ENCODE data around the gene ST6GALNAC4. TPM values are rescaled to one million over a fixed set of nuclear protein-coding genes. Genes with fewer than 3 reads are reported as not detected.
A peak's percentile ranks its signal among the peaks of the same experiment; 100 is the strongest.

ST6GALNAC4 gene
- total RNA-seq, 2 experiments from 2014 or later = 37.0 to 39.7 TPM

DNA sequence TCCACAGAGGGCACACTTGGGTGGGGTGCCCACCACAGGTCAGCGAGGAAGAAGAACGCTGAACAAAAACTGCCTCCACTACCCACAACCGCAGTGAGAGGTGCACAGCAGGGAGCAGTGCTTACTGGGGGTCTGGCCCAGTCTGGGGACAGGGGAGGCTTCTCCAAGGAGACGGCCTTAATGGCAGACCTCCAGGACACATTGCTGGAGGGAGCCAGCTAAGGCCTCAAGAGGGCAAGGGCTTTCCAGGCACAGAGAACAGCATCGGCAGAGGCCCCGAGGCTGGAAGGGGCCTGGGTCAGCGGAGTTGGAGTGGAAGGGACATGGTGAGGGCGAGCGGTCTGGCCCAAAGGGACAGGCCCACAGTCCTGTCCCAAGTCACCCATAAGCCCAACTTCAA lies 29.1 kb upstream of the ST6GALNAC4 start:
- no peaks in the 10 kb centered on the region for H3K9me3 Mint-ChIP-seq (ENCODE audit: insufficient read depth)
- peaks cover 63% of the 10 kb centered on the region for H3K4me1 Mint-ChIP-seq (ENCODE audit: low read depth)
- no peaks in the 10 kb centered on the region for H3K27me3 Mint-ChIP-seq (ENCODE audit: low read depth)
- H3K4me3 Mint-ChIP-seq = no peak overlapping the region
- ChIA-PET POLR2A (interaction anchor here (1.0 kb wide), 1 partner anchor 89 kb away, joined by 4 read pairs; no protein-coding TSS in a partner anchor), CTCF (interaction anchor here (1.1 to 7.8 kb wide), 2 partner anchors 91 to 172 kb away, joined by 3 to 140 read pairs; no protein-coding TSS in a partner anchor)
- H3K27ac Mint-ChIP-seq = no peak overlapping the region
- DNase-seq (no peak), ATAC-seq (no peak)
- H3K36me3 Mint-ChIP-seq (ENCODE audit: low read depth) = peaks cover 79% of the 10 kb centered on the region

- Mint-ChIP-seq H3K4me1 (ENCODE audit: low read depth) (peaks cover 57% of the 10 kb centered on the region), H3K4me3 (no peak overlapping the region), H3K27ac (no peak overlapping the region), H3K9me3 (ENCODE audit: insufficient read depth) (no peaks in the 10 kb centered on the region), H3K36me3 (ENCODE audit: low read depth) (peaks cover 80% of the 10 kb centered on the region), H3K27me3 (ENCODE audit: low read depth) (no peaks in the 10 kb centered on the region)
- POLR2A ChIA-PET = interaction anchor here (1.0 kb wide), 2 partner anchors 89 to 123 kb away, joined by 3 to 4 read pairs; no protein-coding TSS in a partner anchor
- CTCF ChIA-PET = interaction anchor here (1.1 to 7.8 kb wide), 4 partner anchors 11 to 172 kb away, joined by 3 to 144 read pairs (median 96); no protein-coding TSS in a partner anchor
- no peak for ATAC-seq
- DNase-seq = no peak
Measured at GRCh38 chr9:127945338-127945737, 28.5 kb upstream of the ST6GALNAC4 start.

- peaks cover 79% of the 10 kb centered on the region for H3K36me3 Mint-ChIP-seq (ENCODE audit: low read depth)
- no peak for ATAC-seq
- peaks cover 51% of the 10 kb centered on the region for H3K4me1 Mint-ChIP-seq (ENCODE audit: low read depth)
- ChIA-PET CTCF (interaction anchor here (0.7 to 7.8 kb wide), 14 partner anchors 12 to 173 kb away, joined by 3 to 144 read pairs (median 8); no protein-coding TSS in a partner anchor), POLR2A (interaction anchor here (1.0 kb wide), 2 partner anchors 90 to 124 kb away, joined by 3 to 4 read pairs; no protein-coding TSS in a partner anchor)
- H3K27ac Mint-ChIP-seq = peak overlapping the region; percentile 39
- no peak for DNase-seq
- no peak overlapping the region for H3K4me3 Mint-ChIP-seq
- no peaks in the 10 kb centered on the region for H3K27me3 Mint-ChIP-seq (ENCODE audit: low read depth)
- H3K9me3 Mint-ChIP-seq (ENCODE audit: insufficient read depth) = no peaks in the 10 kb centered on the region
Measured at GRCh38 chr9:127944586-127945218, 27.9 kb upstream of the ST6GALNAC4 start.

GRCh38 chr9:127943731-127944144 lies 26.9 kb upstream of the ST6GALNAC4 start:
- Mint-ChIP-seq H3K27me3 (ENCODE audit: low read depth) (no peaks in the 10 kb centered on the region), H3K4me3 (peak overlapping the region; percentile 22), H3K36me3 (ENCODE audit: low read depth) (peaks cover 77% of the 10 kb centered on the region), H3K4me1 (ENCODE audit: low read depth) (peaks cover 44% of the 10 kb centered on the region), H3K27ac (peak overlapping the region; percentile 66), H3K9me3 (ENCODE audit: insufficient read depth) (no peaks in the 10 kb centered on the region)
- ChIA-PET POLR2A (interaction anchor here (0.6 to 1.6 kb wide), 3 partner anchors 27 to 91 kb away, joined by 3 to 4 read pairs (median 4); no protein-coding TSS in a partner anchor), CTCF (interaction anchor here (0.7 to 7.8 kb wide), 30 partner anchors 13 to 215 kb away, joined by 3 to 144 read pairs (median 6); partner anchors contain the start of genes NAIF1 and SLC25A25)
- DNase-seq (peak; percentile 84), ATAC-seq (peak; percentile 88)

DNA sequence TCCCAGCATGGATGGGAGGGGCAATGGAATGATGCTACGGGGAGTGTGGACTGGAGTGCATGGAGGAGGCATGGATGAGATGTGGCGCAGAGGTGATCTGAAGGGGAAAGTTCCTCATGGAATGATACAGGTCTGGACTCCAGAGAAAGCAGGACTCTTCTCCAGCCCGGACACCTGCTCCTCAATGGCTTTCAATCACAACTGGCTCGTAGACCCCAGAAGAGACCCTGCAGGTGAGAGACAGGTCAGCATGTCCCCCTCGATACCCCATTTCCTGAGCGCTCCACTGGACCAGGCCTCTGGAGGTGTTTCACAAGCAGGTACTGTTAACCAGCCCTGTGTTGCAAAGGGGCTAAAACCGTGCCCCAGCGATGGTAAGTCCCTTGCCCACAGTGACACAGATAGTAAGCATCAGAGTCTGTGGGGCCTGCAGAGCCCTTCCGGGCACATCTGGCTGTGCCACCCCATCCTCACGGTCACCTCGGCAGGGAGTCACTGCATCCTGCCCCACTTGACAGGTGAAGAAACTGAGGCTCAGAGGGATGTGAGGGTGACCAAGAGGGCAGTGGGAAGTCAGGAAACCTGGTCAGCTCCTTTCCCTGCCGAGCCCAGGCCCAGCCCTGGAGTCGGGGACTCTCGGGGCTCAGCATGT lies 26.3 kb upstream of the ST6GALNAC4 start:
- ChIA-PET POLR2A (interaction anchor here (0.6 to 1.6 kb wide), 3 partner anchors 28 to 91 kb away, joined by 3 to 4 read pairs (median 4); no protein-coding TSS in a partner anchor), CTCF (interaction anchor here (0.6 to 7.8 kb wide), 39 partner anchors 9 to 216 kb away, joined by 3 to 144 read pairs (median 5); partner anchors contain the start of genes NAIF1, PIP5KL1 and SLC25A25)
- peak overlapping the region; percentile 7 for H3K27ac Mint-ChIP-seq
- H3K27me3 Mint-ChIP-seq (ENCODE audit: low read depth) = no peaks in the 10 kb centered on the region
- H3K36me3 Mint-ChIP-seq (ENCODE audit: low read depth) = peaks cover 71% of the 10 kb centered on the region
- ATAC-seq = no peak
- H3K4me1 Mint-ChIP-seq (ENCODE audit: low read depth) = peaks cover 45% of the 10 kb centered on the region
- H3K9me3 Mint-ChIP-seq (ENCODE audit: insufficient read depth) = no peaks in the 10 kb centered on the region
- H3K4me3 Mint-ChIP-seq = no peak overlapping the region
- DNase-seq = no peak

DNA sequence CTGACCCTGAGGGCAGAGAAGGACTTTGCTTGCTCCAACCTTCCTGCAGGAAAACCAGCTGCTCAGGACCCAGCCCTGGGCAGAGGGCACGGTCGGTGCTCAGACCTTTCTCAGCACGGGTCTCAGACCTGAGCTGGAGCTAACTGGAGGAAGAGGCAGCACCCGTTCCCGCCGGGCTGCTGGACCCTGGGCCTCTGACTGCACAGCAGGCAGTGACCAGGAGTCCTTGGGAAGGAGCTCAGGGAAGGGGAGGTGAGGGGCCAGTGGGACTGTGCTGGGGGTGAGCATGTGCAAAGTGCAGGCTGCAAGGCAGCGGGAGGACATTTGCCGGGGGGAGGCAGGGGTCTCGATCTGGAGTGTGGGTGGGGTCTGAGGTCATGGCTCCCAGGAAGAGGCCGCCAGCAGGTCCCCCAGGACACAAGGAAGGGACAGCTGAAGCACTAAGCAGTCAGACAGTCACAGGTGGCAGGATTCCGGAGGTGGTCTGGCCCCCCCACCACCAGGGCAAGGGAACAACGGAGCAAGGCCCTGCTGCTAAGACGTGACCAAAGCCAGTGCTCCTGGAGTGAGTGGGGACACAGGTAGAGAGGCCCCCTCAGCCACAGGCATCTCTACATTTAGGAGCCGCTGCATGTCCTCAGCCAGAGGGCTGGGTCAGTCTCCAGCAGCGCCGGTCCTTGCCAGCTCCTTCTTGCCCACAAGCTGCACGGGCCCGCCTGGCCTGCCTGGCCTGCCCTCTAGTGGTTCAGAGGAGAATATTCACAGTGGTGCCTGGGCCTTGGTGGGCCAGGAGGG lies 25.6 kb upstream of the ST6GALNAC4 start:
- Mint-ChIP-seq H3K9me3 (ENCODE audit: insufficient read depth) (no peaks in the 10 kb centered on the region), H3K4me1 (ENCODE audit: low read depth) (peaks cover 44% of the 10 kb centered on the region), H3K27ac (peak overlapping the region; percentile 30), H3K4me3 (no peak overlapping the region), H3K36me3 (ENCODE audit: low read depth) (peaks cover 68% of the 10 kb centered on the region), H3K27me3 (ENCODE audit: low read depth) (no peaks in the 10 kb centered on the region)
- DNase-seq (peak; percentile 62), ATAC-seq (peak; percentile 54)
- POLR2A ChIA-PET = interaction anchor here (0.6 to 1.6 kb wide), 2 partner anchors 29 to 85 kb away, joined by 3 read pairs; no protein-coding TSS in a partner anchor
- CTCF ChIA-PET = interaction anchor here (0.6 to 7.8 kb wide), 23 partner anchors 9 to 186 kb away, joined by 3 to 144 read pairs (median 5); partner anchors contain the start of gene PIP5KL1

GRCh38 chr9:127941961-127942215 lies 25.0 kb upstream of the ST6GALNAC4 start:
- DNase-seq = no peak
- no peak overlapping the region for H3K27ac Mint-ChIP-seq
- no peak overlapping the region for H3K4me3 Mint-ChIP-seq
- H3K9me3 Mint-ChIP-seq (ENCODE audit: insufficient read depth) = no peaks in the 10 kb centered on the region
- peaks cover 69% of the 10 kb centered on the region for H3K36me3 Mint-ChIP-seq (ENCODE audit: low read depth)
- peaks cover 46% of the 10 kb centered on the region for H3K4me1 Mint-ChIP-seq (ENCODE audit: low read depth)
- CTCF ChIA-PET = interaction anchor here (0.8 to 7.8 kb wide), 14 partner anchors 8 to 151 kb away, joined by 3 to 144 read pairs (median 5); partner anchors contain the start of gene PIP5KL1
- POLR2A ChIA-PET = interaction anchor here (0.6 kb wide), 1 partner anchor 85 kb away, joined by 3 read pairs; no protein-coding TSS in a partner anchor
- ATAC-seq = no peak
- H3K27me3 Mint-ChIP-seq (ENCODE audit: low read depth) = no peaks in the 10 kb centered on the region

DNA sequence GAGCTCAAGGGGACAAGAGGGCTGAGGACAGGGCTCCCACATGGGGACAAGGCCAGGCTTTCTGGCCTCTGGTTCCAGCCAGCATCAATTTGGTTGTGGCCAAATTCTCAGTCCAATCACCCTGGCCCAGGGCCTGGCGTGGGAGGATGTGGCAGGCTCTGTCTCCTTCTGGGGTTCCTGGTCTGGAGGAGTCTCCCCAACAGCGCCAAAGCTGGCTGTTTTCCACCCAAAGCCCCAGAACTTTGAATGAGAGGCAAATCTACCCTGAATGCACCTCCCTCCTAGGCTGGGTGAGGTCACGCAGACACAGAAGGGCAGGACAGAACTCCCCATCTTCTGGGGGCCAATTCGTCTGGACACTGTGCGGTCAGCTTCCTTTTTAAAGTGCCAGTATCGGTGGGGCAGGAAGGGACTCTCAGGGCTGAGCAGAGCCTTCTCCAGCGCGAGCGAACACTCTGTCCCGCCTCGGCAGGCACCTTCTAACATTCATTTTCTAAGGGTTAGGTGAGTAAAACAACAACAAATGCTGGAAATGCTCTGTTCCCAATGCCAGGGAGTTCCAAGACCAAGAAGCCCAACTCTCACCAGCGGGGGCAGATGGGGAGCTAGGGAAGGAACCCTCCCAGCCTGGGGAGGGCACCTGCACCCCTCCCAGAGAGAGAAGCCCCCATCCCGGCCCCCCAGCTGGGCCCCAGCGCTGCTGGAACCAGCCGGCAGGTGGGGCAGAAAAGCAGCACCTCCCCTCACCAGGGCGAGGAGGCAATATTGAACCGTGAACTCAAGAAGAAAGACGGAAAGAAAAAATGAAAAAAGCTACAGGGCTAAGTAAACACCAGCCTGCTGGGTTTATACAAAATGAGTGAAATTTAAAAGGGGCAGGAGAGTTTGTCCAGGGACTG lies 24.5 kb upstream of the ST6GALNAC4 start:
- peaks cover 52% of the 10 kb centered on the region for H3K4me1 Mint-ChIP-seq (ENCODE audit: low read depth)
- H3K36me3 Mint-ChIP-seq (ENCODE audit: low read depth) = peaks cover 68% of the 10 kb centered on the region
- no peak for DNase-seq
- peak overlapping the region; percentile 11 for H3K27ac Mint-ChIP-seq
- CTCF ChIA-PET = interaction anchor here (0.9 to 7.8 kb wide), 11 partner anchors 11 to 177 kb away, joined by 3 to 144 read pairs (median 5); partner anchors contain the start of gene PIP5KL1
- H3K27me3 Mint-ChIP-seq (ENCODE audit: low read depth) = no peaks in the 10 kb centered on the region
- ATAC-seq = no peak
- POLR2A ChIA-PET = interaction anchor here (0.6 to 1.2 kb wide), 3 partner anchors 29 to 141 kb away, joined by 3 to 6 read pairs (median 3); no protein-coding TSS in a partner anchor
- no peak overlapping the region for H3K4me3 Mint-ChIP-seq
- no peaks in the 10 kb centered on the region for H3K9me3 Mint-ChIP-seq (ENCODE audit: insufficient read depth)

DNA sequence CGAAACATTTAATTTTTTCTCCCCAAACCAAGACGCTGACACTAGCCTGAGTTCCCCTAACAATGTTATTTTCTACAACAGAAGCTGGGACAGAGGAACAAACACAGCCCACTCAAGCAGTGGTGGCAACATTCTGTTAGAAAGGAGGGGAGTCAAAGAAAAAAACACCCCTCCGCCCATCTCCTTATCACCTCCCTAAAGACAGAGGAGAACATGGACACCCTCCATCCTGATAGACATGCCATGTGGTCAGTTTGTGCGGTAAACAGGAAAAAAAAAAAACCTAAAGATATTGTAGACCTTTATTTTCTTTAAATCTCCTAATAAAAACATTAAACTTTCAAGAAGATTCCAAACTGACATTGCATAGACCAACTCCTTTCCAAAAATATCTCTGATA lies 23.8 kb upstream of the ST6GALNAC4 start:
- H3K36me3 Mint-ChIP-seq (ENCODE audit: low read depth) = peaks cover 70% of the 10 kb centered on the region
- CTCF ChIA-PET = interaction anchor here (0.9 to 7.8 kb wide), 4 partner anchors 16 to 177 kb away, joined by 3 to 144 read pairs (median 96); no protein-coding TSS in a partner anchor
- POLR2A ChIA-PET = interaction anchor here (0.6 to 1.2 kb wide), 2 partner anchors 30 to 141 kb away, joined by 3 to 6 read pairs; no protein-coding TSS in a partner anchor
- H3K9me3 Mint-ChIP-seq (ENCODE audit: insufficient read depth) = no peaks in the 10 kb centered on the region
- no peaks in the 10 kb centered on the region for H3K27me3 Mint-ChIP-seq (ENCODE audit: low read depth)
- no peak overlapping the region for H3K27ac Mint-ChIP-seq
- no peak for ATAC-seq
- H3K4me1 Mint-ChIP-seq (ENCODE audit: low read depth) = peaks cover 57% of the 10 kb centered on the region
- DNase-seq = no peak
- no peak overlapping the region for H3K4me3 Mint-ChIP-seq

GRCh38 chr9:127938298-127938690 lies 21.5 kb upstream of the ST6GALNAC4 start:
- no peaks in the 10 kb centered on the region for H3K27me3 Mint-ChIP-seq (ENCODE audit: low read depth)
- peaks cover 60% of the 10 kb centered on the region for H3K36me3 Mint-ChIP-seq (ENCODE audit: low read depth)
- ATAC-seq = no peak
- ChIA-PET CTCF (interaction anchor here (1.8 to 7.8 kb wide), 3 partner anchors 18 to 179 kb away, joined by 5 to 144 read pairs (median 140); no protein-coding TSS in a partner anchor), POLR2A (interaction anchor here (0.7 kb wide), 1 partner anchor 32 kb away, joined by 3 read pairs; no protein-coding TSS in a partner anchor)
- DNase-seq = no peak
- H3K9me3 Mint-ChIP-seq (ENCODE audit: insufficient read depth) = no peaks in the 10 kb centered on the region
- peaks cover 54% of the 10 kb centered on the region for H3K4me1 Mint-ChIP-seq (ENCODE audit: low read depth)
- peak overlapping the region; percentile 10 for H3K4me3 Mint-ChIP-seq
- peak overlapping the region; percentile 14 for H3K27ac Mint-ChIP-seq

All from activated CD8-positive, alpha-beta T cell treated with anti-CD3 and anti-CD28 coated beads, Interleukin-2, amount 10 ng/mL, durations not matched to agents 7 days and 5 days (primary cell).